ENCODE data around the gene BNC1.
"Not testable (repeated sequence)": the region's sequence is repeated elsewhere in the genome, so short reads cannot be mapped to it uniquely, and the experiment has no call there.

Gene BNC1

DNA sequence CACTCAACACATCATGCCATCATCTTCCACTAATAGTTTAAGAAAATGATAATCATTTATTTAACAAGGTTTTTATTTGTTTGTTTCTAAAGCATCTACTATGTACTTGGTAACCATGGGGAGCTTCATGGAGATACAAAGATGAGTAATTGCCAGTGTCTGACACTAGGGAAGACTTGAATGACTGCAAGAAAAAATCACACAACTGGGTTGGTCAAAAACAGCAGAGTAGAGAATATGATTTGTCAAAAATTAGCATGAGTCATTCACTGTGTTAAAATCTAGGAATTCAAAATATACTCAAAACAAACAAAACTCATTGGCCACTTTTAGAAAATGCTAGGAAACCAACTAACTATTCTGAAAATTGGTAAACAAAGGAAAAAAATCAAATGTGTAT, 6.3 kb downstream of the BNC1 start:
- TF ChIP-seq, protein P1, sequence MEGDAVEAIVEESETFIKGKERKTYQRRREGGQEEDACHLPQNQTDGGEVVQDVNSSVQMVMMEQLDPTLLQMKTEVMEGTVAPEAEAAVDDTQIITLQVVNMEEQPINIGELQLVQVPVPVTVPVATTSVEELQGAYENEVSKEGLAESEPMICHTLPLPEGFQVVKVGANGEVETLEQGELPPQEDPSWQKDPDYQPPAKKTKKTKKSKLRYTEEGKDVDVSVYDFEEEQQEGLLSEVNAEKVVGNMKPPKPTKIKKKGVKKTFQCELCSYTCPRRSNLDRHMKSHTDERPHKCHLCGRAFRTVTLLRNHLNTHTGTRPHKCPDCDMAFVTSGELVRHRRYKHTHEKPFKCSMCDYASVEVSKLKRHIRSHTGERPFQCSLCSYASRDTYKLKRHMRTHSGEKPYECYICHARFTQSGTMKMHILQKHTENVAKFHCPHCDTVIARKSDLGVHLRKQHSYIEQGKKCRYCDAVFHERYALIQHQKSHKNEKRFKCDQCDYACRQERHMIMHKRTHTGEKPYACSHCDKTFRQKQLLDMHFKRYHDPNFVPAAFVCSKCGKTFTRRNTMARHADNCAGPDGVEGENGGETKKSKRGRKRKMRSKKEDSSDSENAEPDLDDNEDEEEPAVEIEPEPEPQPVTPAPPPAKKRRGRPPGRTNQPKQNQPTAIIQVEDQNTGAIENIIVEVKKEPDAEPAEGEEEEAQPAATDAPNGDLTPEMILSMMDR (IDR thresholded peaks at IDR 0.05; ENCODE audit: insufficient read depth, missing control alignments) = no peak
- DNase-seq (ENCODE audit: insufficient read length, low spot score) = no peak
- FAIRE-seq = no peak

DNA sequence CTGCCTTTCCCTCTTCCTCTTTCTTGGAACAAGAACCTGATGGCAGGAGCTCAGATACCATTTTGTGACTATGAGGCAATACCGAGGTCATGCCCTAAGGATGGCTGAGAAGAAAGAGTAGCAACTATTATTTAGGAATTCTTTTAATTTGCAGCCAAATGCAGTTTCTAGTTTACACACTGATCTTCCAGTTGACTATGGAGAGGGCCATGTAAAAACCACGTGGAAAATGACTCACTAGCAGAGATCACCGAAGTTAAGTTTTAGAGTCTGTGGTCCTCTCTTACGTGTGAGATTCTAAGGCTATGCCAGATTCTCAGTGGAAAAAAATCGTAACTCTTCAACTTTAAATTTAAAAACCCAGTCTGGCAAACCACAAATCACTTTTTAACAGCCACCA, 7.8 kb downstream of the BNC1 start:
- FAIRE-seq (no peak), DNase-seq (ENCODE audit: insufficient read length, low spot score) (no peak)

DNA sequence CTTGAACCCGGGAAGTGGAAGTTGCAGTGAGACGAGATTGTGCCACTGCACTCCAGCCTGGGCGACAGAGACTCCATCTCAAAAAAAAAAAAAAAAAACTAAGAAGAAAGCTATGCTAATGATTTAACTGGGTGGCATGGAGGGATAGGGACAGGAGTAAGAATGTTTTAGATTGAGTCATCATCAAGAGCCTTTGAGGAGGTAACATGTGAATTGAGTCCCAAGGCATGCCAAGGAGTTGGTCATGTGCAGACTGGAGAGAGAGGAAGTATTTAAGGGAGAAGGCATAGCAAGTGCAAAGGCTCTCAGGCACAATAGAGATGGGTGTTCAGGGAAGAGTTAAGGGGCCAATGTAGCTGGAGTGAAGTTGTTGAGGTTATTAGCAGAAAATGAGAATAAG, 9.1 kb downstream of the BNC1 start:
- DNase-seq (ENCODE audit: insufficient read length, low spot score) (no peak), FAIRE-seq (no peak)
- TF ChIP-seq, protein P1 (IDR thresholded peaks at IDR 0.05; ENCODE audit: insufficient read depth, missing control alignments) = no peak

More for the DNA sequence above, 7.8 kb downstream of the BNC1 start:
- TF ChIP-seq, protein P1 (IDR thresholded peaks at IDR 0.05; ENCODE audit: insufficient read depth, missing control alignments) = no peak

DNA sequence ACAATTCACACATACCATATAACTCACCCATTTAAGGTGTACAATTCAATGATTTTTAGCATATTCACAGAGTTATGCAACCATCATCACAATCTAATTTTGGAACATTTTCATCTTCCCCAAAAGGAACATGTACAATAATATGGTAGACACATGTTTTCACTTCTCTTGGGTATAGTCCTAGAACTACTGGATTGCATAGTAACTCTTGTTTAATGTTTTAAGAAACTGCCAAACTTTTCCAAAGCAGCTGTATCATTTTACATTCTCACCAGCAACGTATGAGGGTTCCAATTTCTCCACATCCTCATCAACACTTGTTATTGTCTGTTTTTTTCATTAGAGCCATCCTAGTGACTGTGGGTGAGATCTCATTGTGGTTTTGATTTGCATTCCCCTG, 14.3 kb downstream of the BNC1 start:
- no peak for DNase-seq (ENCODE audit: insufficient read length, low spot score)
- no peak for FAIRE-seq
- TF ChIP-seq, protein P1 (IDR thresholded peaks at IDR 0.05; ENCODE audit: insufficient read depth, missing control alignments) = no peak

- TF ChIP-seq, protein P1 (IDR thresholded peaks at IDR 0.05; ENCODE audit: insufficient read depth, missing control alignments) = no peak
- DNase-seq (ENCODE audit: insufficient read length, low spot score) (no peak), FAIRE-seq (no peak)
These were observed 16.3 kb downstream of the BNC1 start for GRCh38 chr15:83268147-83268546.

- TF ChIP-seq, protein P1 (IDR thresholded peaks at IDR 0.05; ENCODE audit: insufficient read depth, missing control alignments) = no peak
- DNase-seq (ENCODE audit: insufficient read length, low spot score) = no peak
These were observed 21.7 kb downstream of the BNC1 start for GRCh38 chr15:83262594-83263315.

GRCh38 chr15:83262181-83262580, 22.3 kb downstream of the BNC1 start:
- not testable (repeated sequence) for DNase-seq (ENCODE audit: insufficient read length, low spot score); FAIRE-seq

More at GRCh38 chr15:83262594-83263315, 21.7 kb downstream of the BNC1 start:
- no peak for FAIRE-seq

Data from D721Med (cell line).